Heart left ventricle (tissue), 16 donors: ENCODE measurements around the gene CUX1. TPM values are rescaled to one million over a fixed set of nuclear protein-coding genes. Genes with fewer than 3 reads are reported as not detected.
A peak's percentile ranks its signal among the peaks of the same experiment; 100 is the strongest.
"Not testable (repeated sequence)": the region's sequence is repeated elsewhere in the genome, so short reads cannot be mapped to it uniquely, and the experiment has no call there.

Experiments
- ATAC-seq, 4 donors: fragments of 200-7000 bp; cut with Tn5 transposase; one replicate each; pipeline ENCODE4 v1.9.1; 2020 to 2022; ENCODE audit warnings: moderate library complexity in 4 of 4, mild to moderate bottlenecking in 3 of 4, moderate number of reproducible peaks in 1 of 4
- DNase-seq, 5 donors: peaks; one replicate each; pipeline ENCODE4 v3.0.0-alpha.2; 2020
- H3K27ac ChIP-seq, 12 donors: fragments of 200-600 bp; sonication (generic) in 4 of 12; one replicate each; pipeline versions ENCODE4 v1.5.0 to v1.8.0; 2016 to 2022; ENCODE audit warnings: mild to moderate bottlenecking in 2 of 12
- H3K27me3 ChIP-seq, 9 donors: fragments of 200-600 bp; sonication (generic) in 2 of 9; one replicate each; pipeline versions ENCODE4 v1.5.1 to v1.8.0; 2016 to 2022; ENCODE audit warnings: mild to moderate bottlenecking in 3 of 9
- H3K36me3 ChIP-seq, 9 donors: fragments of 200-600 bp; sonication (generic) in 2 of 9; one replicate each; pipeline versions ENCODE4 v1.5.0 to v1.8.0; 2018 to 2022; ENCODE audit warnings: mild to moderate bottlenecking in 2 of 9
- H3K4me1 ChIP-seq, 12 donors: fragments of 200-600 bp; sonication (generic) in 4 of 12; one replicate each; pipeline versions ENCODE4 v1.5.0 to v1.8.0; 2016 to 2022; ENCODE audit warnings: mild to moderate bottlenecking in 3 of 12
- H3K4me3 ChIP-seq, 12 donors: fragments of 200-600 bp; sonication (generic) in 4 of 12; one replicate each; pipeline versions ENCODE4 v1.5.0 to v1.8.0; 2017 to 2022; ENCODE audit warnings: mild to moderate bottlenecking in 9 of 12, moderate library complexity in 4 of 12
- H3K9me3 ChIP-seq, 12 donors: fragments of 200-600 bp; sonication (generic) in 4 of 12; one replicate each; pipeline versions ENCODE4 v1.5.0 to v1.8.0; 2016 to 2022; ENCODE audit warnings: mild to moderate bottlenecking in 1 of 12
- CTCF ChIP-seq, 12 donors: fragments of 200-600 bp; sonication (generic) in 4 of 12; IDR thresholded peaks; one replicate each; pipeline versions ENCODE4 v1.5.0 to v1.8.0; 2018 to 2022; ENCODE audit warnings: antibody characterized with exemption in 12 of 12, mild to moderate bottlenecking in 5 of 12
- POLR2A ChIP-seq, 2 donors: fragments of 450-650 bp; IDR thresholded peaks; one replicate each; pipeline ENCODE4 v1.6.1; 2017; ENCODE audit warnings: antibody characterized with exemption in 2 of 2, mild to moderate bottlenecking in 2 of 2, moderate library complexity in 2 of 2
- WGBS, 4 donors: extraction: QIAGEN DNeasy Blood & Tissue Kit in 2 of 4; methylation state at CpG; one replicate each; pipeline versions ENCODE4 v1.1.5 to v1.1.7; 2013 to 2018; 5-methylcytosine and 5-hydroxymethylcytosine counted together
- intact Hi-C, 10 donors: fragments of 100-400 bp; cut with DNase I; formaldehyde crosslinking; loops; one replicate each; pipeline versions ENCODE4 v1.11.1 to v1.14.2; 2022
- polyA plus RNA-seq, 2 donors: library from polyadenylated mRNA; stranded (reverse); fragments of 200-250 nt; gene quantifications; one replicate each; pipeline ENCODE4 v1.2.3, GENCODE V29; 2013
- total RNA-seq, 9 donors: library from RNA; depleted of rRNA in 2 of 9; stranded (reverse); fragments of >200 nt in 2 of 9; fragmentation: NEBNext Ultra II Directional in 3 of 9; extraction: Animal tissue kit (Norgen Biotek cat#: 25700) in 3 of 9; gene quantifications; one replicate each; pipeline versions ENCODE4 v1.1.0 to v1.2.4, GENCODE V29; 2016 to 2023
- donor health status: ischemic (EF 13 %, LVEDD 7.1; RV severe dilation, severe dysfunction).
- donor health status: healthy with polysubstance abuse.
- donor health status: DM: no; HTN: yes; CAD: no.
- donor health status: DM: no; HTN: no; CAD: no.
- donor health status: ischemic (EF 25% LVEDD 6.9; RV normal size, moderate dysfunction).
- donor health status: ischemic (EF 25% LVEDD 5.7; RV mildly dilated, moderate dysfunction).
- donor health status: healthy.
- donor health status: DM: yes; HTN: yes; CAD: no.
- donor health status: ischemic (EF 35%, LVEDD 5.7; RV mildly dilated, moderate dysfunction).
- donor health status: nonischemic (EF 11% LVEDD 7.7; RV severe dilation, severe dysfunction).
- donor health status: DM: yes; HTN: yes; CAD: no.
- donor health status: PGD.
- donor health status: ischemic (EF 29% LVEDD 5.4; RV normal size, mild dysfunction).
- donor health status: nonischemic (EF 23%, LVEDD 6.1; RV moderate dilation, normal function).

The CUX1 gene
- total and polyA plus RNA-seq, 11 donors, result 51.9 to 173 (median 122) TPM

- peaks cover 0 to 23% (median 4%) of the 10 kb centered on the region in 12 donors for H3K4me1 ChIP-seq
- no peaks in the 10 kb centered on the region for H3K36me3 ChIP-seq
- intact Hi-C loops, result no loop called here
- DNase-seq (no peak), ATAC-seq (peak in 1 of 4 donors; percentile 22)
- WGBS, 4 donors, result 90 to 97% (median 94%) methylated on average over 11 of the region's 11 CpGs
- H3K27me3 ChIP-seq, result no peaks in the 10 kb centered on the region
- H3K4me3 ChIP-seq, result no peak overlapping the region
- no peak for TF ChIP-seq POLR2A (IDR thresholded peaks at IDR 0.05)
- no peak for TF ChIP-seq CTCF (IDR thresholded peaks at IDR 0.05)
- H3K9me3 ChIP-seq, result peaks cover 0 to 12% (median 0%) of the 10 kb centered on the region in 12 donors
- H3K27ac ChIP-seq, result no peak overlapping the region
These were observed 29.5 kb downstream of the CUX1 start for GRCh38 chr7:101846800-101847538.

GRCh38 chr7:101848208-101848951 lies 31.0 kb downstream of the CUX1 start:
- peaks cover 0 to 12% (median 0%) of the 10 kb centered on the region in 12 donors for H3K9me3 ChIP-seq
- no peaks in the 10 kb centered on the region for H3K36me3 ChIP-seq
- no peaks in the 10 kb centered on the region for H3K27me3 ChIP-seq
- H3K4me1 ChIP-seq, result peaks cover 0 to 21% (median 4%) of the 10 kb centered on the region in 12 donors
- DNase-seq, result peak in 1 of 5 donors; percentile 3
- intact Hi-C loops, result no loop called here
- ATAC-seq, result no peak
- 84 to 94% (median 88%) methylated on average over 8 of the region's 8 CpGs for WGBS, 4 donors
- no peak for TF ChIP-seq CTCF (IDR thresholded peaks at IDR 0.05)
- TF ChIP-seq POLR2A (IDR thresholded peaks at IDR 0.05), result no peak
- no peak overlapping the region for H3K4me3 ChIP-seq
- H3K27ac ChIP-seq, result no peak overlapping the region

- H3K27me3 ChIP-seq, H3K27ac ChIP-seq, intact Hi-C loops, ATAC-seq, H3K4me3 ChIP-seq, DNase-seq, H3K36me3 ChIP-seq: not testable (repeated sequence)
- H3K4me1 ChIP-seq, result peaks cover 0 to 14% (median 0%) of the 10 kb centered on the region in 12 donors
- 98 to 100% (median 99%) methylated on average over 2 of the region's 2 CpGs for WGBS, 4 donors
- H3K9me3 ChIP-seq, result peaks cover 0 to 12% (median 0%) of the 10 kb centered on the region in 12 donors
These were observed 31.9 kb downstream of the CUX1 start for GRCh38 chr7:101849314-101849713.

- H3K27ac ChIP-seq, H3K9me3 ChIP-seq, H3K36me3 ChIP-seq, H3K27me3 ChIP-seq, intact Hi-C loops, ATAC-seq, H3K4me3 ChIP-seq: not testable (repeated sequence)
- H3K4me1 ChIP-seq, result peaks cover 5 to 31% (median 16%) of the 10 kb centered on the region in 12 donors
- DNase-seq, result peak in 1 of 5 donors; percentile 1
- 92 to 96% (median 95%) methylated on average over 5 of the region's 5 CpGs for WGBS, 4 donors
These were observed 34.9 kb downstream of the CUX1 start for GRCh38 chr7:101852364-101852763.

GRCh38 chr7:101853684-101854083 lies 36.3 kb downstream of the CUX1 start:
- 96 to 100% (median 97%) methylated on average over 7 of the region's 7 CpGs for WGBS, 4 donors
- H3K9me3 ChIP-seq, result no peaks in the 10 kb centered on the region
- ATAC-seq (no peak), DNase-seq (peak in 1 of 5 donors; percentile 8)
- intact Hi-C loops, result no loop called here
- H3K36me3 ChIP-seq, result no peaks in the 10 kb centered on the region
- H3K4me1 ChIP-seq, result peaks cover 5 to 43% (median 24%) of the 10 kb centered on the region in 12 donors
- TF ChIP-seq POLR2A (IDR thresholded peaks at IDR 0.05), result no peak
- TF ChIP-seq CTCF (IDR thresholded peaks at IDR 0.05), result no peak
- H3K4me3 ChIP-seq, result no peak overlapping the region
- no peaks in the 10 kb centered on the region for H3K27me3 ChIP-seq
- H3K27ac ChIP-seq, result no peak overlapping the region
